ENCODE results near the gene KRAS.
A peak's percentile ranks its signal among the peaks of the same experiment; 100 is the strongest.

The KRAS gene

GRCh38 chr12:25197608-25198007 lies 53.1 kb downstream of the KRAS start:
- DNase-seq (ENCODE audit: low read depth in 2 of 3, low spot score in 2 of 3), result no peak

DNA sequence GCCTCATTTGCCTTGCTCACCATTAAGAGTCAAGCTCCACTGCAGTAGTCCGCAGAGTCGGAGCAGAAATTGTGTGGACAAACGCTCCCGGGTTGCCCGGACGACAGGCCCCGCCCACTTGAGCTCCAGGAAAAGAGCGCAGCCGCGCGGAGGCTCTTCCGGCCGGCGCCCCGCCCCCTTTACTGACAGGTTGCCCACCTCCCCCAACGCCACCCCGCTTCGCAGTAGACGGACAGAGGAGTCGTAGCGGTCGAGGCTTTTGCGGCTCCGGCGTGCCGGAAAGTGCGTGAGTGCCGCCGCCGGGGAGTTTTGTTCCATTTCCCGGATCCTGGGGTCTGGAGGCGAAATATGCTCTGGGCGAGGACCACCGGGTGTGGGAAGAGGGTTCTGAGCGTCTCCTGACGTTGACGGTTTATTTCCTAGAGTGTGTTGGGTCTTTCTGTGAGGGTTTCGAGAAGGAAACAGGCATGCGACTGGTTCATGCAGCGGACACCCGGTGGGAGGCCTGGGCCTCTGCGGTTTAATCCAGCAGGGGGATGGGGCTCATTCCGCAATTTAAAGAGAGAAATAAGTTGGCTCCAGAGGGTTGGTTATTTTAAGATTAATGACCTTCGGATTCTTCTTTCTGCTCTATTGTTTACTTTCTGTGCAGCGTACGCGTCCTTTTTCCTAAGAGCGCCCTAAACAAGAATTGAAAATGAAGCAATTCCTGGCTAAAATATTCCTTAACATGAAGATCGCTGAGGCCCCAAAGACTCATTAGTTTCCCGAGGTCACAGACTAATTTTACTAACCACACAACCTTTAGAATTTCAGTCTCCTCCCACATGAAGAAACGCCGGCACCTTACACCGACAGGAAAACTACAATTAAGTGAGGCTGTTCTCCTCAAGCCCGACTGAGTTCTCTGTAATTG lies 55.4 kb downstream of the KRAS start, which contains the start of the genes DNAI7 and ETFRF1:
Gene DNAI7, minus strand, starts transcription at position 105 of the 916 bp plus-strand sequence. Its CDS starts 82 bp downstream, at position 23.
Gene ETFRF1, plus strand, starts transcription at position 182 of the 916 bp plus-strand sequence. CDS start 8,720 bp downstream, outside the sequence.
- DNase-seq (ENCODE audit: low read depth in 2 of 3, low spot score in 2 of 3), result peak; percentile 86 to 91 (median 89)

- no peak for DNase-seq (ENCODE audit: low read depth in 2 of 3, low spot score in 2 of 3)
Observed at GRCh38 chr12:25194722-25195055, 56.0 kb downstream of the KRAS start.

GRCh38 chr12:25194214-25194613 lies 56.5 kb downstream of the KRAS start:
- DNase-seq (ENCODE audit: low read depth in 2 of 3, low spot score in 2 of 3), result no peak

DNA sequence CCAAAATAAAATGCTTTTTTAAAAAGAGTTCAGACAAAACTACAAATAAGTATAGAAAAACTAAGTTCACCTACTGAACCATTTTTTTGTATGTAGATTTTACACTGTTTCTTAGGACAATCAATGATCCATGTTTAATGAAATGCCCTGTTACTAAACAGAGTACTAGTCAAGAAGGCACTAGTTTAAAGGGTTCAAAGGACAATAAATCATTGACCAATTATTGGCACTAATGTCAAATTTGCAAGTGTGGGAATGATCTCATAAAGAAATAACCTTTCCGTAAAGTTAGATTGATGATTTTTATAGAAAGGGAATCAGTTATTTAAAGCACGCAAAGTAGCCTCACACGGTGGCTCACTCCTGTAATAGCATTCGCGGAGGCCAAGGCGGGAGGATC lies 59.9 kb downstream of the KRAS start:
- DNase-seq (ENCODE audit: low read depth in 2 of 3, low spot score in 2 of 3), result no peak

GRCh38 chr12:25189656-25190055 lies 61.1 kb downstream of the KRAS start:
- DNase-seq (ENCODE audit: low read depth in 2 of 3, low spot score in 2 of 3), result no peak

DNA sequence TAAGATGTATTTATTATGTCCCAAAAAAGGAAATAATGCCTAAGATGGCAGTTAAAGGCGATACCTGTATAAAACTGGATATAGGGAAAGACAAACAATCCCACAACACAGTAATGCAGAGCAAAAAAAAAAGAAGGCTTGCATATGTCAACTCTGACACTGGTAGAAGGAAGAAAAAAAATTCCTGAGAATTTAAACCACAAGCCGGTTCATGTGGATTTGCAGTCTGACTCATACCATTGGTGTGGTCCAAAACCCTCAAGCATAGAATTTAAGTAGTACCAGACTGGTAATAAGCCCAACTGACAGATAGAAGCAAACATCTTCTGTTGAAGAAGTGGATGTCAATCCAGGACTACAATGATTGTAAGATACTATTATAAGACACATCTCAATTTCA lies 62.9 kb downstream of the KRAS start:
- DNase-seq (ENCODE audit: low read depth in 2 of 3, low spot score in 2 of 3), result no peak

DNA sequence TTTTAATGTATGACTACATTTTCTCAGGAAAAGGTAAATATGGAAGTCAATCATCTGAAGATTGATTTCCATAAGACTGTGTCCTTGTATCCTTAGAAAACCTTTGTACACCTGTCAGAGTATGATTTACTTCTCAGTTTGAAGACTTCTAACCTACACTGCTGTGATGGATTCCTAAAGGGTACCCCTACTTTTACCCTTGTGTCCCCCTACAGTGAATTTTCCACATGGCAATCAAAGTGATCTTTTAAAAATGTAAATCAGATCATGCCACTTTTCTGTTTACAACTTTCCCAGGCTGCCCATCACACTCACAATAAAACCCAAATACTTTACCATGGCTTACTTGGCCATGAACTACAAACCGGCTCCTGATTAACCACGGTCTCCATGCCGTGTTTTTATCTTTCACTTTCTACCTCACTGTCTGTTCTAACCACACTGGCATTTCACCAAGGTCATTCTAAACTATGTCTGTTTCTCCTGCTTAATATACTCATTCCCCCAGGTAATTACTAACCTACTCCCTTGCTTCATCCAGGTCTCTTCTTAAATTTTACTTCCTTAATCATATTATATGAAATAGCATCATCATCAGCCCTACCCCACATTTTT lies 63.8 kb downstream of the KRAS start:
- DNase-seq (ENCODE audit: low read depth in 2 of 3, low spot score in 2 of 3), result no peak

GRCh38 chr12:25186038-25186787 lies 64.5 kb downstream of the KRAS start:
- no peak for DNase-seq (ENCODE audit: low read depth in 2 of 3, low spot score in 2 of 3)

DNA sequence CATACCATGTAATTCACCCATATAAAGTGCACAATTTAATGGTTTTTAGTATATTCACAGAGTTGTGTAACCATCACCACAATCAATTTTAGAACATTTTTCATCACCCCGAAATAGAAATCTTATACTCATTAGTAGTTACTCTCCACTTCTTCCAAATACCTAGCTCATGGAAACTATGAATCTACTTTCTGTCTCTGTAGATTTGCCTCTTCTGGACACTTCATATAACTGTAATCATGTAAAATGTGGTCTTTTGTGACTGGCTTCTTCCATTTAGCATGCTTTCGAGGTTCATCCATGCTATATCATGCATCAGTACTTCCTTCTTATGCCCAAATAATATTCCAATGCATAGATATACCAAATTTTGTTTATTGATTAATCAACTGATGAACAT lies 66.6 kb downstream of the KRAS start:
- no peak for DNase-seq (ENCODE audit: low read depth in 2 of 3, low spot score in 2 of 3)

DNA sequence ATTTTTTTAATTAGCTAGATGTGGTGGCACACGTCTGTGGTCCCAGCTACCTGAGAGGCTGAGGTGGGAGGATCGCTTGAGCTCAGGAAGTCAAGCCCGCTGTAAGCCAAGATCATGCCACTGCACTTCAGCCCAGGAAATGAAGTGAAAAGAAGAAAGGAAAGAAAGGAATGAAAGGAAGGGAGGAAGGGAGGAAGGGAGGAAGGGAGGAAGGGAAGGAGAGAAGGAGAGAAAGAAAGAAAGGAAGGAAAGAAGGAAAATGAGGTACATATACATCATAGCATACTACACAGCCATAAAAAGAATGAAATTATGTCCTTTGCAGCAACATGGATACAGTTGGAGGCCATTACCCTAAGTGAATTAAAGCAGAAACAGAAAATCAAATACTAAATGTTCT lies 68.0 kb downstream of the KRAS start:
- no peak for DNase-seq (ENCODE audit: low read depth in 2 of 3, low spot score in 2 of 3)

DNA sequence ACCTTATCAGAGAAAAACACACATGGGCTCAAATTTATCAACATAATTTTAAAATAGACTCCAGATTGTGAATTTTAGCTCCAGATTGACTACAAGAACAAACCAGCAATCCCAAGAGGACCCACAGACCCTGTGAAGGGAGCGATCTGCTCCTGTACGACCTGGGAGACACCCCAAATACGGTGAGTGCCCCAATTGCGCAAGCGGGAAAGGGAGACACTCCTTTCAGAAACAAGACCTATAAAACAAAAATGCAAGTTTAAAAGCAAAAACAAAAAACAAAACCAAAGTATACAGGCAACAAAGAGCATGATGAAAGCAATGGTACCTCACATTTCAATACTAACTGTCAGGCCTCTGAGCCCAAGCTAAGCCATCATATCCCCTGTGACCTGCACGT lies 87.9 kb downstream of the KRAS start:
- no peak for DNase-seq (ENCODE audit: low read depth in 2 of 3, low spot score in 2 of 3)

DNA sequence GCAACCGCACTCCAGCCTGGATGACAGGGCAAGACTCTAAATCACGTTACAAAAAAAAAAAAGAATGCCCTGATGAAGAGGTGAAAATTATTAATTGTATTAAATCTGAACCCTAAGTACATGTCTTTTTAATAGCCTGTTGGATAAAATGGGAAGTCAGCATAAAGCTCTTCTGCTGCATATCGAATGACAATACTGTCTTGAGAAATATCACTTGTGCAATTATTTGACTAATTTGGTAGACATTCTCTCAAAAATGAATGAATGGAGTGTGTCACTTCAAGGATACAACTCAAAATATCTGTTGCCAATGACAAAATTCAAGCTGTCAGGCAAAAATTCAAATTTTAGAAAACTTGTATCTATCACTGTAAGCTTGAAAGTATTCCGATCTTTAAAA lies 94.7 kb downstream of the KRAS start:
- DNase-seq (ENCODE audit: low read depth in 2 of 3, low spot score in 2 of 3), result no peak

GRCh38 chr12:25155022-25155576 lies 95.6 kb downstream of the KRAS start:
- DNase-seq (ENCODE audit: low read depth in 2 of 3, low spot score in 2 of 3), result no peak
